Heart left ventricle (tissue), 16 donors: ENCODE measurements around the gene SPI1. TPM values are rescaled to one million over a fixed set of nuclear protein-coding genes. Genes with fewer than 3 reads are reported as not detected.
A peak's percentile ranks its signal among the peaks of the same experiment; 100 is the strongest.

Experiments
- ATAC-seq, 4 donors: fragments of 200-7000 bp; cut with Tn5 transposase; one replicate each; pipeline ENCODE4 v1.9.1; 2020 to 2022; ENCODE audit warnings: moderate library complexity in 4 of 4, mild to moderate bottlenecking in 3 of 4, moderate number of reproducible peaks in 1 of 4
- DNase-seq, 5 donors: peaks; one replicate each; pipeline ENCODE4 v3.0.0-alpha.2; 2020
- H3K27ac ChIP-seq, 12 donors: fragments of 200-600 bp; sonication (generic) in 4 of 12; one replicate each; pipeline versions ENCODE4 v1.5.0 to v1.8.0; 2016 to 2022; ENCODE audit warnings: mild to moderate bottlenecking in 2 of 12
- H3K27me3 ChIP-seq, 9 donors: fragments of 200-600 bp; sonication (generic) in 2 of 9; one replicate each; pipeline versions ENCODE4 v1.5.1 to v1.8.0; 2016 to 2022; ENCODE audit warnings: mild to moderate bottlenecking in 3 of 9
- H3K36me3 ChIP-seq, 9 donors: fragments of 200-600 bp; sonication (generic) in 2 of 9; one replicate each; pipeline versions ENCODE4 v1.5.0 to v1.8.0; 2018 to 2022; ENCODE audit warnings: mild to moderate bottlenecking in 2 of 9
- H3K4me1 ChIP-seq, 12 donors: fragments of 200-600 bp; sonication (generic) in 4 of 12; one replicate each; pipeline versions ENCODE4 v1.5.0 to v1.8.0; 2016 to 2022; ENCODE audit warnings: mild to moderate bottlenecking in 3 of 12
- H3K4me3 ChIP-seq, 12 donors: fragments of 200-600 bp; sonication (generic) in 4 of 12; one replicate each; pipeline versions ENCODE4 v1.5.0 to v1.8.0; 2017 to 2022; ENCODE audit warnings: mild to moderate bottlenecking in 9 of 12, moderate library complexity in 4 of 12
- H3K9me3 ChIP-seq, 12 donors: fragments of 200-600 bp; sonication (generic) in 4 of 12; one replicate each; pipeline versions ENCODE4 v1.5.0 to v1.8.0; 2016 to 2022; ENCODE audit warnings: mild to moderate bottlenecking in 1 of 12
- POLR2A ChIP-seq, 2 donors: fragments of 450-650 bp; IDR thresholded peaks; one replicate each; pipeline ENCODE4 v1.6.1; 2017; ENCODE audit warnings: antibody characterized with exemption in 2 of 2, mild to moderate bottlenecking in 2 of 2, moderate library complexity in 2 of 2
- WGBS, 4 donors: extraction: QIAGEN DNeasy Blood & Tissue Kit in 2 of 4; methylation state at CpG; one replicate each; pipeline versions ENCODE4 v1.1.5 to v1.1.7; 2013 to 2018; 5-methylcytosine and 5-hydroxymethylcytosine counted together
- intact Hi-C, 10 donors: fragments of 100-400 bp; cut with DNase I; formaldehyde crosslinking; loops; one replicate each; pipeline versions ENCODE4 v1.11.1 to v1.14.2; 2022
- polyA plus RNA-seq, 2 donors: library from polyadenylated mRNA; stranded (reverse); fragments of 200-250 nt; gene quantifications; one replicate each; pipeline ENCODE4 v1.2.3, GENCODE V29; 2013
- total RNA-seq, 9 donors: library from RNA; depleted of rRNA in 2 of 9; stranded (reverse); fragments of >200 nt in 2 of 9; fragmentation: NEBNext Ultra II Directional in 3 of 9; extraction: Animal tissue kit (Norgen Biotek cat#: 25700) in 3 of 9; gene quantifications; one replicate each; pipeline versions ENCODE4 v1.1.0 to v1.2.4, GENCODE V29; 2016 to 2023
- TF ChIP-seq, protein P1 (sequence below), 12 donors: fragments of 200-600 bp; sonication (generic) in 4 of 12; IDR thresholded peaks; one replicate each; pipeline versions ENCODE4 v1.5.0 to v1.8.0; 2018 to 2022; ENCODE audit warnings: antibody characterized with exemption in 12 of 12, mild to moderate bottlenecking in 5 of 12
- donor health status: ischemic (EF 13 %, LVEDD 7.1; RV severe dilation, severe dysfunction).
- donor health status: healthy with polysubstance abuse.
- donor health status: DM: no; HTN: yes; CAD: no.
- donor health status: DM: no; HTN: no; CAD: no.
- donor health status: ischemic (EF 25% LVEDD 6.9; RV normal size, moderate dysfunction).
- donor health status: ischemic (EF 25% LVEDD 5.7; RV mildly dilated, moderate dysfunction).
- donor health status: healthy.
- donor health status: DM: yes; HTN: yes; CAD: no.
- donor health status: ischemic (EF 35%, LVEDD 5.7; RV mildly dilated, moderate dysfunction).
- donor health status: nonischemic (EF 11% LVEDD 7.7; RV severe dilation, severe dysfunction).
- donor health status: DM: yes; HTN: yes; CAD: no.
- donor health status: PGD.
- donor health status: ischemic (EF 29% LVEDD 5.4; RV normal size, mild dysfunction).
- donor health status: nonischemic (EF 23%, LVEDD 6.1; RV moderate dilation, normal function).

Gene SPI1
- total and polyA plus RNA-seq, 11 donors: 2.8 to 78.9 (median 8.1) TPM

DNA sequence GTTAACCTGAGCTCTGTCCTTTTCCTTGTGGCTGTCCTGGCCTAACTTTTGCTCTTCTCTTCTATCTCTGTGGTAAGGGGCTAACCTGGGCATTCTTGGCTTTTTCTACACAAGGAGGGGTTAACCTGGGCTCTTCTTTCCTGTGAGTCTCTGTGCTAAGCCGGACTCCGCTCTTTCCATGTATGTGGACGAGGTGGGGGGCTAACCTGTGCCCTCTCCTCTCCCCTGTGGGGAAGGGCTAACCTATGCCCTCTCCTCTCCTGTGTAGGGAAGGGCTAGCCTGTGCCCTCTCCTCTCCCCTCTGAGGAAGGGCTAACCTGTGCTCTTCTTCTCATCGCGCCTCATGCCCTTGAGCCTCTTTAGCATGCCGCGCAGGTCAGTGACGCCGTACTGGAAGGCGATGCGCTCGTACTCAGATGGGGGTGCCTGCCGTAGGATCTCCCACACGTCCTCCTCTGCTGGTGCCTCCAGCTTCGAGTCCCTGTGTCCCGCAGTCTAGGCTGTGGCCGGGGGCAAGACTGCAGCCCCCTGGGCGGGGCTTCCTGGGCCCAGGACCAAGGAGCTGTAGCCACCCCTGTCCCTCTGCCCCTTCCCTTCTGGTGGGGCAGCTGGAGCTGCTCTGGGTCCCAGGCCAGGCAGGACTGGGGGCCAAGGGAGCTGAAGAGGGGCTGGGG, 32.3 kb downstream of the SPI1 start:
- peaks cover 0 to 98% (median 34%) of the 10 kb centered on the region in 9 donors for H3K36me3 ChIP-seq
- ATAC-seq (peak in 3 of 4 donors; percentile 0), DNase-seq (peak in 3 of 5 donors; percentile 21 to 60 (median 28))
- intact Hi-C loops: no loop called here
- peaks cover 0 to 69% (median 4%) of the 10 kb centered on the region in 12 donors for H3K4me1 ChIP-seq
- no peaks in the 10 kb centered on the region for H3K27me3 ChIP-seq
- peak overlapping the region in 9 of 12 donors; percentile 3 to 97 (median 32) for H3K27ac ChIP-seq
- H3K9me3 ChIP-seq: no peaks in the 10 kb centered on the region
- H3K4me3 ChIP-seq: peak overlapping the region in 6 of 12 donors; percentile 63 to 95 (median 75)
- 43 to 81% (median 58%) methylated on average over 14 to 18 of the region's 18 CpGs for WGBS, 4 donors
- TF ChIP-seq POLR2A (IDR thresholded peaks at IDR 0.05): no peak

- peaks cover 0 to 89% (median 7%) of the 10 kb centered on the region in 12 donors for H3K4me1 ChIP-seq
- WGBS, 4 donors: 65 to 73% (median 67%) methylated on average over 14 to 15 of the region's 15 CpGs
- peaks cover 0 to 99% (median 42%) of the 10 kb centered on the region in 9 donors for H3K36me3 ChIP-seq
- intact Hi-C loops: no loop called here
- no peaks in the 10 kb centered on the region for H3K27me3 ChIP-seq
- no peak overlapping the region for H3K4me3 ChIP-seq
- no peaks in the 10 kb centered on the region for H3K9me3 ChIP-seq
- H3K27ac ChIP-seq: peak overlapping the region in 6 of 12 donors; percentile 32 to 72 (median 48)
- TF ChIP-seq, protein P1, sequence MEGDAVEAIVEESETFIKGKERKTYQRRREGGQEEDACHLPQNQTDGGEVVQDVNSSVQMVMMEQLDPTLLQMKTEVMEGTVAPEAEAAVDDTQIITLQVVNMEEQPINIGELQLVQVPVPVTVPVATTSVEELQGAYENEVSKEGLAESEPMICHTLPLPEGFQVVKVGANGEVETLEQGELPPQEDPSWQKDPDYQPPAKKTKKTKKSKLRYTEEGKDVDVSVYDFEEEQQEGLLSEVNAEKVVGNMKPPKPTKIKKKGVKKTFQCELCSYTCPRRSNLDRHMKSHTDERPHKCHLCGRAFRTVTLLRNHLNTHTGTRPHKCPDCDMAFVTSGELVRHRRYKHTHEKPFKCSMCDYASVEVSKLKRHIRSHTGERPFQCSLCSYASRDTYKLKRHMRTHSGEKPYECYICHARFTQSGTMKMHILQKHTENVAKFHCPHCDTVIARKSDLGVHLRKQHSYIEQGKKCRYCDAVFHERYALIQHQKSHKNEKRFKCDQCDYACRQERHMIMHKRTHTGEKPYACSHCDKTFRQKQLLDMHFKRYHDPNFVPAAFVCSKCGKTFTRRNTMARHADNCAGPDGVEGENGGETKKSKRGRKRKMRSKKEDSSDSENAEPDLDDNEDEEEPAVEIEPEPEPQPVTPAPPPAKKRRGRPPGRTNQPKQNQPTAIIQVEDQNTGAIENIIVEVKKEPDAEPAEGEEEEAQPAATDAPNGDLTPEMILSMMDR (IDR thresholded peaks at IDR 0.05): no peak
- TF ChIP-seq POLR2A (IDR thresholded peaks at IDR 0.05): no peak
- ATAC-seq (peak in 1 of 4 donors; percentile 0), DNase-seq (peak in 2 of 5 donors; percentile 19 to 27)
Measured at GRCh38 chr11:47342854-47343253, 35.5 kb downstream of the SPI1 start.

- H3K36me3 ChIP-seq: peaks cover 0 to 99% (median 41%) of the 10 kb centered on the region in 9 donors
- ATAC-seq (peak in 2 of 4 donors; percentile 2 to 6), DNase-seq (peak in 3 of 5 donors; percentile 8 to 57 (median 18))
- TF ChIP-seq, protein P1 (IDR thresholded peaks at IDR 0.05): no peak
- TF ChIP-seq POLR2A (IDR thresholded peaks at IDR 0.05): peak in 1 of 2 donors; percentile 8
- H3K4me1 ChIP-seq: peaks cover 0 to 88% (median 7%) of the 10 kb centered on the region in 12 donors
- intact Hi-C loops: no loop called here
- WGBS, 4 donors: 60 to 72% (median 65%) methylated on average over 21 to 24 of the region's 24 CpGs
- peak overlapping the region in 7 of 12 donors; percentile 19 to 72 (median 33) for H3K27ac ChIP-seq
- no peaks in the 10 kb centered on the region for H3K27me3 ChIP-seq
- H3K4me3 ChIP-seq: no peak overlapping the region
- no peaks in the 10 kb centered on the region for H3K9me3 ChIP-seq
Measured at GRCh38 chr11:47342036-47342803, 36.1 kb downstream of the SPI1 start.

GRCh38 chr11:47340980-47341775, 37.2 kb downstream of the SPI1 start:
- WGBS, 4 donors: 35 to 48% (median 44%) methylated on average over 16 to 18 of the region's 18 CpGs
- DNase-seq (peak in 4 of 5 donors; percentile 19 to 59 (median 38)), ATAC-seq (peak in 3 of 4 donors; percentile 9 to 21 (median 16))
- H3K36me3 ChIP-seq: peaks cover 0 to 100% (median 42%) of the 10 kb centered on the region in 9 donors
- peaks cover 0 to 89% (median 6%) of the 10 kb centered on the region in 12 donors for H3K4me1 ChIP-seq
- TF ChIP-seq POLR2A (IDR thresholded peaks at IDR 0.05): no peak
- no peak overlapping the region for H3K4me3 ChIP-seq
- H3K27me3 ChIP-seq: no peaks in the 10 kb centered on the region
- intact Hi-C loops: no loop called here
- no peaks in the 10 kb centered on the region for H3K9me3 ChIP-seq
- H3K27ac ChIP-seq: peak overlapping the region in 6 of 12 donors; percentile 30 to 72 (median 48)
